Colonic mucosa (tissue), 4 donors: ENCODE measurements around the gene ROR1. TPM values are rescaled to one million over a fixed set of nuclear protein-coding genes. Genes with fewer than 3 reads are reported as not detected.

Experiments
- DNase-seq: peaks from one replicate; pipeline ENCODE4 v3.0.0-alpha.2; 2020
- H3K27ac ChIP-seq: fragments of 200-600 bp; one replicate; pipeline ENCODE4 v1.8.0; 2021
- H3K27me3 ChIP-seq: fragments of 200-600 bp; one replicate; pipeline ENCODE4 v1.8.0; 2021
- H3K36me3 ChIP-seq: fragments of 200-600 bp; one replicate; pipeline ENCODE4 v1.8.0; 2021
- H3K4me1 ChIP-seq: fragments of 200-600 bp; one replicate; pipeline ENCODE4 v1.8.0; 2021; ENCODE audit warnings: mild to moderate bottlenecking
- H3K4me3 ChIP-seq: fragments of 200-600 bp; one replicate; pipeline ENCODE4 v1.8.0; 2021
- H3K9ac ChIP-seq, 2 donors: one replicate each; pipeline ENCODE4 v1.7.0; 2013; ENCODE audit warnings: control low read depth in 2 of 2, low read depth in 2 of 2, low read length in 2 of 2
- H3K9me3 ChIP-seq: fragments of 200-600 bp; one replicate; pipeline ENCODE4 v1.8.0; 2021
- intact Hi-C: fragments of 100-400 bp; cut with DNase I; formaldehyde crosslinking; loops from one replicate; pipeline ENCODE4 v1.14.1; 2022
- total RNA-seq, 2 donors: library from RNA; stranded (reverse); fragmentation: NEBNext Ultra II Directional in 1 of 2; extraction: Animal tissue kit (Norgen Biotek cat#: 25700) in 1 of 2; gene quantifications; one replicate each; pipeline ENCODE4 v1.2.1, GENCODE V29; 2021
- TF ChIP-seq, protein P1 (sequence below): fragments of 200-600 bp; IDR thresholded peaks from one replicate; pipeline ENCODE4 v1.8.0; 2022; ENCODE audit warnings: antibody characterized with exemption, mild to moderate bottlenecking
- donor health status: healthy.
- donor health status: DM: no; HTN: no; CAD: no.
- donor health status: DM: no; HTN: no; CAD: no.

The ROR1 gene
- total RNA-seq, 2 donors from 2014 or later: 5.1 to 6.8 TPM

DNA sequence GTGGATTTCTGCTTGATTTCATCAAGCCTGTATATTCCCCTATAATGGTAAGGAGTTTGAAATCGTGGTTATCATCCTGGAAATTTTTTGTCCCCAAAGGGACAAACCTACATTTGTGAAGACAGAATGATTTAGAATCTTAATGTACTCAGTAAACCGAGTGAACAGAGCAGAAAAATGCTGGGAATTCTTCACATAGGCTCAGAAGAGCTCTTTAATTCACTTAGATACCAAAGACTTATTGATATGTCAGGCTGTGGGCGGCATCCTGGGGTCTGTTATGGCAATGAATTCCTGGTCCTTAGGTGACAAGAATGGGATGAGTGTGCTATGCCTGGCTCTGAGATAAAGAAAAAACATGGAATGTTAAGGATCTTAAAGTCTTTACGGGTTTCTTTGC is 74.9 kb downstream of the ROR1 start:
- DNase-seq: no peak
- Histone ChIP-seq H3K9ac (no peak overlapping the region), H3K27ac (no peak overlapping the region), H3K9me3 (no peaks in the 10 kb centered on the region), H3K27me3 (no peaks in the 10 kb centered on the region), H3K4me1 (no peaks in the 10 kb centered on the region), H3K36me3 (no peaks in the 10 kb centered on the region), H3K4me3 (no peak overlapping the region)
- intact Hi-C loops: no loop called here
- TF ChIP-seq, protein P1, sequence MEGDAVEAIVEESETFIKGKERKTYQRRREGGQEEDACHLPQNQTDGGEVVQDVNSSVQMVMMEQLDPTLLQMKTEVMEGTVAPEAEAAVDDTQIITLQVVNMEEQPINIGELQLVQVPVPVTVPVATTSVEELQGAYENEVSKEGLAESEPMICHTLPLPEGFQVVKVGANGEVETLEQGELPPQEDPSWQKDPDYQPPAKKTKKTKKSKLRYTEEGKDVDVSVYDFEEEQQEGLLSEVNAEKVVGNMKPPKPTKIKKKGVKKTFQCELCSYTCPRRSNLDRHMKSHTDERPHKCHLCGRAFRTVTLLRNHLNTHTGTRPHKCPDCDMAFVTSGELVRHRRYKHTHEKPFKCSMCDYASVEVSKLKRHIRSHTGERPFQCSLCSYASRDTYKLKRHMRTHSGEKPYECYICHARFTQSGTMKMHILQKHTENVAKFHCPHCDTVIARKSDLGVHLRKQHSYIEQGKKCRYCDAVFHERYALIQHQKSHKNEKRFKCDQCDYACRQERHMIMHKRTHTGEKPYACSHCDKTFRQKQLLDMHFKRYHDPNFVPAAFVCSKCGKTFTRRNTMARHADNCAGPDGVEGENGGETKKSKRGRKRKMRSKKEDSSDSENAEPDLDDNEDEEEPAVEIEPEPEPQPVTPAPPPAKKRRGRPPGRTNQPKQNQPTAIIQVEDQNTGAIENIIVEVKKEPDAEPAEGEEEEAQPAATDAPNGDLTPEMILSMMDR: no peak

DNA sequence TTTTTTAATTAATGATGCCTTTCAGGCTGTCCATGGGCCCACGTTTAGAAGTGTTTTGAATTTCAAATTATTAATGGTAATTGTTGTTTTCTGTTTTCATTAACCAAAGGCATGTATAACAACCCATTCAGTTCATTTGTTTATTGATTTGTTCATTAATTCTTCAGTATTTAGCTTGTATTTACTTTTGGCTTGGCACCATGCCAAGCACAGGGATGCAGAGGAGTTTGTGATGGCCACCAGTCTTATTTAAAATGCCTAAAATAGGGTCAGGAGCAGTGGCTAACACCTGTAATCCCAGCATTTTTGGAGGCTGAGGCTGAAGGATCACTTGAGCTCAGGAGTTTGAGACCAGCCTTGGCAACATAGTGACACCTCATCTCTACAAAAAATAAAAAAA is 75.3 kb downstream of the ROR1 start:
- intact Hi-C loops: no loop called here
- Histone ChIP-seq H3K9ac (no peak overlapping the region), H3K4me1 (no peaks in the 10 kb centered on the region), H3K27ac (no peak overlapping the region), H3K4me3 (no peak overlapping the region), H3K36me3 (no peaks in the 10 kb centered on the region), H3K9me3 (no peaks in the 10 kb centered on the region), H3K27me3 (no peaks in the 10 kb centered on the region)
- DNase-seq: no peak
- TF ChIP-seq, protein P1: no peak

DNA sequence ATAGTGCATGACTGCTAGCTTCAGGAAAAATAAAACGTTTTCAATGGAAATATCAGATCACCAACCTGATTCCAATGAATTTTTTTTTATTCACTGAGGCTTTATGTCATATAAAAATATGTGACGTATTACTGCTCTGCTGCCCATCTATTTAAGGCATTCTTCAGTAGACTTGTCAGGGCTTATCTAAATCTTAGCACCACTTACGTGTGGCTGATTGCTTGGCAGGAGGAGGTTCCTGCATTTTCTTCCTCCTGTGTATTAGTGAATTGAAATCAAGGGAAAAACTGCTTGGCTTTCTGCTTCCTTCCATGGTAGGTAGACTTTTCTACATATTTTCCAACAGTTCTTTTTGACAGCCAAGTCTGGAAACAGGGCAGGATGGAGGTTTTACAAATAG is 80.3 kb downstream of the ROR1 start:
- Histone ChIP-seq H3K27ac (no peak overlapping the region), H3K4me1 (no peaks in the 10 kb centered on the region), H3K9me3 (no peaks in the 10 kb centered on the region), H3K27me3 (no peaks in the 10 kb centered on the region), H3K9ac (no peak overlapping the region), H3K4me3 (no peak overlapping the region), H3K36me3 (no peaks in the 10 kb centered on the region)
- TF ChIP-seq, protein P1: no peak
- DNase-seq: no peak
- intact Hi-C loops: no loop called here

DNA sequence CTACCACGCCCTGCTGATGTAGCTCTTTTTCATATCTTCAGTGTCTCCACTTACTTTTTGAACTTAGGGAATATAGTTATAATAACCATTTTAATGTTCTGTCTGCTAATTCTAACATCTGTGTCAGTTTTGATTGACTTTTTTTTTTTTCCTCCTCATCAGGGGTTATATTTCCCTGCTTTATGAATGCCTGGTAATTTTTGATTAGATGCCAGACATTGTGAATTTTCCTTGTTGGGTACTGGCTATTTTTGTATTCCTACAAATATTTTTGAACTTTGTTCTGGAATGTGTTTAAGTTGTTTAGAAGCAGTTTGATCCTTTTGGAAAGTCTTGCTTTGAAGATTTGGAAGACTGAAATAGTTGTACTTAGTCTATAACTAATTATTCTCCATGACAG is 82.1 kb downstream of the ROR1 start:
- Histone ChIP-seq H3K4me3 (no peak overlapping the region), H3K27ac (no peak overlapping the region), H3K4me1 (no peaks in the 10 kb centered on the region), H3K9ac (no peak overlapping the region), H3K9me3 (no peaks in the 10 kb centered on the region), H3K27me3 (no peaks in the 10 kb centered on the region), H3K36me3 (no peaks in the 10 kb centered on the region)
- intact Hi-C loops: no loop called here
- no peak for DNase-seq
- TF ChIP-seq, protein P1: no peak

DNA sequence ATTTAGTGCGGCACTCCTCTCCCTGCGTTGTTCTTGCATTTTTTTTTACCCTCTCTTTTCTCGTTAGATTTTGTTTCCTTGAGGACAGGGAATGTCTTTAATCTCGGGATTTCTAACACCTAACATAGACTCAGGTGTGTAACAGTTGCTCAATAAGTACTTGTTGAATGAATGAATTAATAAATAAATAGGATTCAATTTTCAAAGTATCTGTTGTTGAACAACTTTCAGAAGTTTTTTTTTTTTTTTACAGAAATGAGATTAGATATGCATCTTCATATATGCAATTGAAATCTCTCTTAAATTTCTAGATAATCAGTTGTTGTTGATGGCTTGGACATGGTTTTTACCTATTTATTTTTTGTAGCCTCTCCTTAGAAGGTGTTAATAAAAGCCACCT is 83.1 kb downstream of the ROR1 start:
- no peaks in the 10 kb centered on the region for H3K27me3 ChIP-seq
- TF ChIP-seq, protein P1: no peak
- no peak overlapping the region for H3K9ac ChIP-seq
- no peak for DNase-seq
- no peaks in the 10 kb centered on the region for H3K9me3 ChIP-seq
- intact Hi-C loops: no loop called here
- no peaks in the 10 kb centered on the region for H3K4me1 ChIP-seq
- no peaks in the 10 kb centered on the region for H3K36me3 ChIP-seq
- H3K27ac ChIP-seq: no peak overlapping the region
- no peak overlapping the region for H3K4me3 ChIP-seq

DNA sequence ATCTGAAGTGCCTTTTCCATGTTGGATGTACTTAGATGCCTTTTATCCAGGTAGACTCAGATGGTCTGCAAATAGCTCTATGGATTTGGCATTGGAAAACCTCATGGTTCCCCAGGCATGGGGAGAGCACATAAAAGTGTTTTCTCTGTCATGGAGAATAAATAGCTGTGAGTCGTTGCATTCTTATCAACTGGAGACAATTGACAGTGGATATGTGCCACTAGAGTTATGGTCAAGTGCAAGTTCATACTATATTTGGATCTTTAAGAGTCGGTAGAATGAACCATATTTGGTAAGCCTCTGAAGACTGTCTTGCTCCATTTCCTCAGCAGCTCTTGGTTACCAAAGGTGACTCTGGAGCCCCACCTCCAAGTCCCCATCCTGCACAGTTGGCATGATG is 83.7 kb downstream of the ROR1 start:
- H3K27me3 ChIP-seq: no peaks in the 10 kb centered on the region
- H3K9me3 ChIP-seq: no peaks in the 10 kb centered on the region
- intact Hi-C loops: no loop called here
- H3K36me3 ChIP-seq: no peaks in the 10 kb centered on the region
- no peak for DNase-seq
- TF ChIP-seq, protein P1: no peak
- H3K27ac ChIP-seq: no peak overlapping the region
- no peak overlapping the region for H3K4me3 ChIP-seq
- H3K9ac ChIP-seq: no peak overlapping the region
- no peaks in the 10 kb centered on the region for H3K4me1 ChIP-seq
